ENCODE measurements around the gene CREG1. TPM values are rescaled to one million over a fixed set of nuclear protein-coding genes. Genes with fewer than 3 reads are reported as not detected.

CREG1 gene
- polyA plus RNA-seq, 1 experiment, result 27.5 TPM

DNA sequence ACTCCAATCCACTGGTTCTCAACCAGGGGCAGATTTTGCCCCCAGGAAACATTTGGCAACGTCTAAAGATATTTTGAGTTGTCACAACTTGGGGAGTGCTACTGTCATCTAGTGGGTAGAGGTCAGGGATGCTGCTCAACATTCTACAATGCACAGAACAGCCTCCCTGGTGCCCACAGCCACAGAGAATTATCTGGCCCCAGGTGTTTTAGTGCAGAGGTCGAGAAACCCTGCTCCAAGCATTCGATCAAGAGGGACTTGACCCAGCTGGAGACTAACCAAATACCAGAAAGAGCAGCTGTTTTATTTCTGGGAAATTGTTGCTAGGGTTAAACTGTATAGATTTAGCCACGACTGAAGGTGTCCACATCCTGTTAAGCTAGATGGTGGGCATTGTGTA is 54.5 kb downstream of the CREG1 start:
- Histone ChIP-seq H3K27me3 (ENCODE audit: control insufficient read depth, insufficient read depth, low read length) (peaks cover 8% of the 10 kb centered on the region), H3K4me3 (ENCODE audit: low read depth, low read length) (no peak overlapping the region)

DNA sequence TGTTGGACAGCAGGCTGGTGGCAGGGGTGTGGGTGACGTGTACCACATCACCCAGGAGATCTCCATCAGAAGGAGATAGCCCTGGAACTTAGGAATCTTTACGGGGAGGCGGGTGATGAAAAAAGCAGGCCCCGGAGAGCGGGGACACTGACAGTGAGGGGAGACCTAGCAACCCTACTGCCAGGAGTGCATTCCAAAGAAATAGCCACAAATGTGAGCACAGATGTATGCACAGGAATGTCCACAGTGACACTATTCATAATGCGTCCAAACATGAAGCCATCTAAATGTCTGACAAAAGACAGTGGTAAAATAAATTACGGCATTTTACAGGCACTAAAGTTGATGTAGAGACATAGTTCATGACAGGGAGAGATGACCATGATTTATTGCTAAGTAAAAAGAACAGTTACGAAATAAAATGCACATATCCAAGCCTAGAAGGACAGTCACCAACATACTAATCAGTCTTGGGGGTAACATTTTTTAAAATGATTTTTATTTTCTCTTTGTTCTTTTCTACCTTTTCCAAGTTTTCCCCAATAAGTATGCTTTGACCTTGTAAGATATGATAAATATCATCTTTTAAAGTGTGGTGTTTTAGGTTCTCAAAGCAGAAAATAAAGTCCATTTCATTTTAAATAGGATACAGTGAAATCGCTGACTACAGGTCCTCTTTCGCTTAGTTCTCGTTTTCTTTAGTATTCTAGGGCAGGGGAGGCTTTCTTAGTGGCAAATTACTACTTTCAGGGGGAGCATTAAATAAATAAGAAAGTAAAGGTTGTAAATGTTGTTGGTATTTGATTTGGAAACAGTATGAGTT is 56.6 kb downstream of the CREG1 start:
- peaks cover 1% of the 10 kb centered on the region; the same call in 1 of the 2 replicates for H3K27me3 ChIP-seq (ENCODE audit: control insufficient read depth, insufficient read depth, low read length)
- ChIA-PET POLR2A (no interaction called here), CTCF (interaction anchor here (1.3 kb wide), 1 partner anchor 37 kb away, joined by 5 read pairs; no protein-coding TSS in a partner anchor)
- DNase-seq (ENCODE audit: low read depth), result no peak
- H3K36me3 ChIP-seq (ENCODE audit: control insufficient read depth, insufficient read depth, low read length), result no peaks in the 10 kb centered on the region
- TF ChIP-seq, protein P1, sequence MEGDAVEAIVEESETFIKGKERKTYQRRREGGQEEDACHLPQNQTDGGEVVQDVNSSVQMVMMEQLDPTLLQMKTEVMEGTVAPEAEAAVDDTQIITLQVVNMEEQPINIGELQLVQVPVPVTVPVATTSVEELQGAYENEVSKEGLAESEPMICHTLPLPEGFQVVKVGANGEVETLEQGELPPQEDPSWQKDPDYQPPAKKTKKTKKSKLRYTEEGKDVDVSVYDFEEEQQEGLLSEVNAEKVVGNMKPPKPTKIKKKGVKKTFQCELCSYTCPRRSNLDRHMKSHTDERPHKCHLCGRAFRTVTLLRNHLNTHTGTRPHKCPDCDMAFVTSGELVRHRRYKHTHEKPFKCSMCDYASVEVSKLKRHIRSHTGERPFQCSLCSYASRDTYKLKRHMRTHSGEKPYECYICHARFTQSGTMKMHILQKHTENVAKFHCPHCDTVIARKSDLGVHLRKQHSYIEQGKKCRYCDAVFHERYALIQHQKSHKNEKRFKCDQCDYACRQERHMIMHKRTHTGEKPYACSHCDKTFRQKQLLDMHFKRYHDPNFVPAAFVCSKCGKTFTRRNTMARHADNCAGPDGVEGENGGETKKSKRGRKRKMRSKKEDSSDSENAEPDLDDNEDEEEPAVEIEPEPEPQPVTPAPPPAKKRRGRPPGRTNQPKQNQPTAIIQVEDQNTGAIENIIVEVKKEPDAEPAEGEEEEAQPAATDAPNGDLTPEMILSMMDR (IDR thresholded peaks at IDR 0.05; ENCODE audit: insufficient read depth, low read depth, low read length), result no peak
- no peak overlapping the region for H3K4me3 ChIP-seq (ENCODE audit: low read depth, low read length)

More for the DNA sequence above, 54.5 kb downstream of the CREG1 start:
- CTCF ChIA-PET, result interaction anchor here (1.3 kb wide), 1 partner anchor 56 kb away, joined by 3 read pairs; no protein-coding TSS in a partner anchor
- DNase-seq (ENCODE audit: low read depth), result no peak
- H3K36me3 ChIP-seq (ENCODE audit: control insufficient read depth, insufficient read depth, low read length), result no peaks in the 10 kb centered on the region
- TF ChIP-seq, protein P1 (IDR thresholded peaks at IDR 0.05; ENCODE audit: insufficient read depth, low read depth, low read length), result no peak
- POLR2A ChIA-PET, result no interaction called here

GRCh38 chr1:167493372-167493771 is 60.2 kb downstream of the CREG1 start:
- DNase-seq (ENCODE audit: low read depth), result no peak
- CTCF ChIA-PET, result interaction anchor here (0.9 kb wide), 1 partner anchor 17 kb away, joined by 3 read pairs; no protein-coding TSS in a partner anchor
- POLR2A ChIA-PET, result no interaction called here

DNA sequence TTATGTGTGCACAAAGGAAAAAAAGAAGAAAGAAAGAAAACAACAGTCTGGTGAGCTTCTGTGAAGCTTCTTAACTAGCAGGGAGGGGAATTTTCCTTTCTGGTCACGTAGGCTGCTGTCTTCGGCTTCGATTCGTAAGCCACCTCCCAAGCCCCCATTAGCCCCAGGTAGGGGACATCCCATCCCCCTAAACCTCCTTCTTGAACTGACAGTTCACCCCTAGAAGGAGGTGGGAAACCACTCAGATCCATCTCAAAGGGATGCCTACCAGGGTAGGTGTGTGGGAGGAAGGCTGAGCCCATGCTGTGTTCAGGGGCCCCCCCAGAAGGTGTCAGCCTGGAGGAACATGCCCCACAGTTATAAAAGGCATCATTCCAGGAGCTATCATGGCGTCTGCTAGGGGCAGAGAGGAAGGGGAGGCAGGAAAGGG is 61.1 kb downstream of the CREG1 start:
- DNase-seq (ENCODE audit: low read depth), result no peak
- POLR2A ChIA-PET, result no interaction called here
- CTCF ChIA-PET, result no interaction called here
- no peak overlapping the region for H3K4me3 ChIP-seq (ENCODE audit: low read depth, low read length)
- H3K27me3 ChIP-seq (ENCODE audit: control insufficient read depth, insufficient read depth, low read length), result peaks cover 1% of the 10 kb centered on the region; the same call in 1 of the 2 replicates
- H3K36me3 ChIP-seq (ENCODE audit: control insufficient read depth, insufficient read depth, low read length), result no peaks in the 10 kb centered on the region
- TF ChIP-seq, protein P1 (IDR thresholded peaks at IDR 0.05; ENCODE audit: insufficient read depth, low read depth, low read length), result no peak

More at GRCh38 chr1:167493372-167493771, 60.2 kb downstream of the CREG1 start:
- peaks cover 1% of the 10 kb centered on the region; the same call in 1 of the 2 replicates for H3K27me3 ChIP-seq (ENCODE audit: control insufficient read depth, insufficient read depth, low read length)
- no peak overlapping the region for H3K4me3 ChIP-seq (ENCODE audit: low read depth, low read length)
- TF ChIP-seq, protein P1 (IDR thresholded peaks at IDR 0.05; ENCODE audit: insufficient read depth, low read depth, low read length), result no peak
- no peaks in the 10 kb centered on the region for H3K36me3 ChIP-seq (ENCODE audit: control insufficient read depth, insufficient read depth, low read length)

Data from BJ (cell line).